ENCODE measurements around the gene ATP8B3.
A peak's percentile ranks its signal among the peaks of the same experiment; 100 is the strongest.

The ATP8B3 gene

DNA sequence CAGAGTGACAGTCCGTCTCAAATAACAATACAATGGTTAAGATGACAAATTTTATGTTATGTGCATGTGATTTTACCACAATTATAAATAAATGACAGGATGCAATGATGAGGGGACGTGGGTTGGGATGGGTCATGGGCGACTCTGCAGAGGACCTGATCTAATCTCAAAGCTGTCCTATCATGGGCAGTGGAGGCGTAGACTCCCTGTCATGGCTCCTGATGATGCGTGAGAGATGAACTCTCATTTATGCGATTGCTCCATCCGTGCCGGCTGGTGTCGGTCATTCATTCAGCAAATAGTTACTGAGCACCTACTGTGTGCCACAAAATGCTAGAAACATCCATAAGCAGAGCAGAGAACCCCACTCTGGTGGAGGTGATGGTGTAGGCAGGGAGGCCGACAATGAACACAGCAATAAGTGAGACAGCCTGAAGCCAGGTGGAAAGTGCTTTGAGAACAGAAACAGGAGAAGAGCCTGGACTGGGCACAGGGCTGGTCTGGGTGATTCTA is 37.9 kb upstream of the ATP8B3 start:
- no peak for FAIRE-seq

DNA sequence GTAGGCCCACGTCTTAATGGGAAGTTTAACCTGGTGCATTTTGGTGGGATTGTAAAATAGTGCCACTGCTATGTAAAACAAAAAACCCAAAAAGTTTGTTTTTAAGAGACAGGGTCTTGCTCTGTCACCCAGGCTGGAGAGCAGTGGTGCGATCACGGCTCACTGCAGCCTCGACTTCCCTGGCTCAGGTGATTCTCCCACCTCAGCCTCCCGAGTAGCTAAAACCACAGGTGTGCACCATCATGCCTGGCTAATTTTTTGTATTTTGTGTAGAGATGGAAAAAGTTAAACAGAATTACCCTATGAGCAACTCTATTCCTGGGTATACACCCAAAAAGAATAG is 37.0 kb upstream of the ATP8B3 start:
- no peak for FAIRE-seq

DNA sequence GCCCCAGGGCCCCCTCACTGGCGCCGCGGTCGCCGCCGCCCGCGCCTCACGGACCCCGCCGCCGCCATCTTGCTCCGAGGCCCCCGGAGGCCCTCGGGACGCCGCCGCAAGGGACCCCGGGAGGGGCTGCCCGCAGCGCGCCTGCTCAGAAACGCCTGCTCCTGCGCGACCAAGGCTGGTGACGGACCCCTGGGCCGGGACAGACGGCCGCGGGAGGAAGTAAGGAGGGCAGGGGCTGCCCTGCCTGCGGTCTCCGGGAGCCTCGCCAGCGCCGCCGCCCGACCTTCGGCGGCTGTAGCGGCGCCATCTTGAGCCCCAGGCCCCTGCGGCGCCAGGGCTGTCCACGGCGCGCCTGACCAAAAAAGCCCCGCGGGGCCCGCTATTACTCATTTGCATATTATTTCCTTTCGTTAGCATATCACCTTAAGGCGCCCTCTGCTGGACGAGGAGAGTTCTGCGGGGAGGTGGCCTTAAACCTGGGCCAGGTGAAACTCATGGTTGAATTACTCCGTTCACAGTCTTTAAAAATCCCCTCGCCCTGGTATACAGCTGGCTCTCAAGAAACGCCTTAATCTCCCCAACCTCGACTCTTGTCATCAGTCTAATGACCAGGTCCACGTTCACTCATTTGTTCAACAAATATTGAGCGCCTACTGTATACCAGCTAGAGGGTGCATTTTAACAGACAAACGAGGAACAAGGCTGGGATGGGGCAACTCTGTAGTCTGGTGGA is 36.5 kb upstream of the ATP8B3 start, which contains the start of gene REXO1:
Gene REXO1 (minus strand): TSS at position 85 of the 733 bp plus-strand sequence. CDS start 125 bp downstream, outside the sequence.
- FAIRE-seq: peak; percentile 97

DNA sequence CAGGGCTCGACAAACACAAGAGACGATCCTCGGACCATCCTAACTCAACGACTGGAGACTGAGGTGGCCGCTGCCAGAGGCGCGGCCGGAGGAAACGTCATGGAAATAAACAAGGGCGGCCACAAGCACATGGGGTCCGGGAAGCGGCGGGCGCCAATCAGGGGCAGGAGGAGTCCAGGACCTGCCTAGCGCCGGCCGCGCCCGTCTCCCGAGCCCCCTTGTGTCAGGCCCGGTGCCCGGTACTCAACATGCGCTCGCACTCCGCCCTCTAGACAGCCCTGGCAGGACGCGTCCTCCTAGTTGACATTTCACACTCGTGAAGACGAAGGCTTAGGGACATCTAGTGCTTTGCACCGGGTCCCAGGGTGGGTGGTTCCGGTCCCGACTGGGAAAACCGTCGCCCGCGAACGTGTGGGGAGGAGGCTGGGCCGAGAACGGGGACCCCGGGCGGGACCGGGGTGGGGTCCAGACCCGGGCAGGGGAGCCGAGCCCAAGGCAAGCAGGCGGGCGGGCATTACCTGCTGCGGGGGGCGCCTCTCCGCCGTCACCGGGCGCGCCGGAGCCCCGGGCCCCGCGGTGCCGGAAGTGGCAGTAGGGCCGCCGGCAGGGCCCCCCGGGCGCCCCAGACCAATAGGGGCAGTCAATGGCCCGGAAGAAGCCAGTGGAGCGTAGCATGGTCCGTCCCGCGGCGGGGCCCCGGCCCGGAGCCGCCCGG is 35.8 kb upstream of the ATP8B3 start:
- FAIRE-seq: no peak

DNA sequence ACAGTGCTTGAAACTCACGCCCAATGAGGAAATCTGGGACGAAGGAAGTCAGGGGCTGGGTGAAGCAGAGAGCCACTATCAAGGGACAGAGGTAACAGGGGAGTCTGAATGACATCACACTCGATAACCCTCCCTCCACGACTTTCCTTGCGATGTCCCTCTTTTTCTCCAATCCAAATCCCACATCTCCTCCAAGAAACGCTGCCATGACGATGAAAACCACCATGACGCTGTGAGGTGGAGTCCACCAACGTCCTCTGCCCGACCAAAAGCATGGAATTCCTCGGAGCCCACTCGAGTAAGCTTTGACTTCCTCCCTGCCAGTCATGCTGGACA is 35.2 kb upstream of the ATP8B3 start:
- FAIRE-seq: no peak

DNA sequence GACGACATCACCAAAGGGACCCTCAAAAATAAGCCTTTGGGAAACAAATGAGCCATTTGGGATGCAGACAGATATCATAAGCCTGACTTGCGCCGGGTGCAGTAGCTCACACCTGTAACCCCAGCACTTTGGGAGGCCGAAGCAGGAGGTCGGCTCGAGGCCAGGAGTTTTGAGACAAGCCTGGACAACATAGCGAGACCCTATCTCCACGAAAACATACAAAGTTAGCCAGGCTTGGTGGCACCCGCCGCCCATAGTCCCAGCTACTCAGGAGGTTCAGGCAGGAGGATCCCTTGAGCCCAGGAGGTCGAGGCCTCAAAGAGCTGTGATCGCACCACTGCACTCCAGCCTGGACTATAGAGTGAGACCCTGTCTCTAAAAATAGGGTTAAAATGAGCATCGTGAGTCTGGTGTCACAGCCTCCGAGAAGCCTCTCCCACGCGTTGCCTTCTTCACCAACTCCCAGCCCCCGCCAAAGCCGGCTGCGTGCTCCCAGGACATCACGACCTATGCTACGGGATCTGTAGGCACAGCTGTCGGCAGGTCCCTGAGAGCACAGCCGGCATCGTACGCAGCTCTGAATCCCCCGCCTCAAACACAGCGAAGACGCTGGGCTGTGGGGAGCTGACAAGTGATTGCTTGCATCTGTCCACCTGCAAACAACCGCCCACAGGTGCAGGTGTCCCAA is 34.6 kb upstream of the ATP8B3 start:
- FAIRE-seq: no peak

DNA sequence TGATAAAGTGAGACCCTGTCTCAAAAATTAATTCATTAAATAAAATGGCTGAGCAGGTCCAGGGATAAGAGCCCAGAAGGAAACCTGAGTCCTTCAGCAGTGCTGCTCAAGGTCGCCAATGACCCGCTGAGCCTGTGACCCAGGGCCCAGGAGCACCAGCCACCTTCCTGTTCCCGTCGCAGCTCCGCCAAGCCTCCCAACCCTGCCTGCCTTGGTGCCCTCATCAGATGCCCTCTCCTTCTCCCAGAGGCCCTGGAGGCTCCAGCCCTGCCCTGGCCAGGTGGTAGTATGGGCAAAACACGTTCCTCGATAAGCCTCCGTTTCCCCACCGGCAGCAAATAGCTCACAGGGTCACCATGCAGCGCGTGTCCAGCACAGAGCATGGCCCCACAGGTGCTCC is 33.6 kb upstream of the ATP8B3 start:
- FAIRE-seq: no peak

DNA sequence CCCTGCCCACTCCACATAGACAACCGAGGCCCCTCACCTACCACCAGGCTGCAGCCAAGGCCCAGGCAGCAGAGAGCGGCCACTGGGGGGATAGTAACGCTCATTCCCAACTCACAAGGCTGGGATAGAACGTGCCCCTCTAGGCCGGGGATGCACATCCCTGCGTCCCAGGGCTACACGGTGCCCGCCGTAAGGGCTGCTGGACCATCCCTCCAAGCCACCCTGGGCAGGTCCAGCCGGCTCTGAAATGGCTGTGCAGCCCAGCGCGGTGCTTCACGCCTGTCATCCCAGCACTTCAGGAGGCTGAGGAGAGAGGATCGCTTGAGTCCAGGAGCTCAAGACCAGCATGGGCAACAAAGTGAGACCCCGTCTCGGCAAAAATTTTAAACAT is 33.0 kb upstream of the ATP8B3 start:
- FAIRE-seq: no peak

DNA sequence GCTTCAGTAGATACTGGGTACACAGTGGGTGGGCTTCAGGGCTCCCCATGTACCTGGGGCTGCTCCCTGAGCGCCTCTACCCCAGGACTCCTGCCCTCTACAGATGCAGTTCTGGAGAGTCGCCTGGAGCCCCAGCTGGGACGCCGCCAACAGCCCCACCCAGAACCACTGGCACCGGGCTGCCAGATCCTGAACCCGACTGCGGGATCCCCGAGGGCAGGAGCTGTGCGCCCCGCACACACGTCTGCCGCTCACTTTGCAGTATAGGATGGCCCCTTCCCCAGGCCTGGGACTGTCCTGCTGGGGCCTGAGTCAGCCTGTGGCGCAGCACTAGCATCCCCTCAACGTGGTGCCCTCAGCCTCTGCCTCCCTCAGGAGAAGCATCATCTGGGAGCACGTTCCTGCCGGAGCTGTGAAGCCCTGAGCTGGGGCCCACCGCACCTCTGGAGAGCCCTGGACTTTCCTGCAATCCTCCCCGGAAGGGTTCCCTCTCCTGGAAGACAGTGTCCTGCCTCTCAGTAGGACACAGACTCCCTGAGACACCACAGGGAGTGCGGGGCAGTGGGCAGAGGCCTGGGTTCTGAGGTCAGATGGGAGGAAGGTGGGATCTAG is 32.5 kb upstream of the ATP8B3 start:
- no peak for FAIRE-seq

DNA sequence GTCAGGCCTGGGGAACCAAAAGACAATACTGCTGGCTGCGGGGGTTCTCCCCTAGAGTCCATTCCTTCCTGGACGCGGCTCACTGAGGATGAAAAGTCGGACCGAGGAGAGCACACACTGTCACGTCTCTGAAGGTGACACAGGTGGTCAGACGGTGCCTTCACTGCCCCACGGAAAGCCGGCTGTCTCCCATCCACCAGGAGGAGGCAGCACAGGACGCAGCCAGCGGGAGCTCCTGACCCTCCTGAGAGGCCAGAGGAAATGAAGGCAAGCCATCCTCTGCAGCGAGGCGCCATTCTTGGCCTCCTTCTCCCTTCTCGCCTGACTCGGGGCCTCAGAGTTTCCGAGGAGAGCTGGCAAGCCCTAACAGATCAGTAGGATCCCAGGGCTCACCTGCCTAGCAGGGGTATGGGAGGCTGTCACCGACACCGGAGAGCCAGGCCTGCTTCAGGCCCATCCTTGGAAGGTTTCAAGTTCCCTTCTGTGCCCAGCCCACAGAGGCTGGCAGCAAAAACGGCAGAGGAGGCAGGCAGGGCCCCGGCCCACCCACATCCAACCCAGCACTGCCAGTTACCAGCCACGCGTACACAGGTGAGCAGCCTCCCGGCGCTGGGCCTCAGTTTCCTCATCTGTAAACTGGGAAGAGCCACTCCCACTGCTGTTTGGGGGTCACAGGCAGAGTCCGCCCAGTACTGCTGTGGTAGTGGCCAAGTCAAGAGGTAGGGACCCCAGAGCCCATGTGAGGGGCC is 31.7 kb upstream of the ATP8B3 start:
- no peak for FAIRE-seq

DNA sequence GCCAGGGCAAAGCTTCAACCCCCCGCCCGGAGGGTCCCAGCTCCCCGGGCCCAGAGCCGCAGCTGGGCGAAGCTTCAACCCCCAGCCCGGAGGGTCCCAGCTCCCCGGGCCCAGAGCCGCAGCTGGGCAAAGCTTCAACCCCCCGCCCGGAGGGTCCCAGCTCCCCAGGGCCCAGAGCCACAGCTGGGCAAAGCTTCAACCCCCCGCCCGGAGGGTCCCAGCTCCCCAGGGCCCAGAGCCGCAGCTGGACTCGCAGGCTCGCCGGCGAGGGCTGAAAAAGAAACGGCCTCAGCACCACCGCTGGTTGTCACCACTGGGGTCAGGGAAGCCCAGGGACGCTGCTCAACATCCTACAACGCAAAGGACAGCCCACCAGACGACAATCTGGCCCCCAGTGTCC is 31.0 kb upstream of the ATP8B3 start:
- no peak for FAIRE-seq

DNA sequence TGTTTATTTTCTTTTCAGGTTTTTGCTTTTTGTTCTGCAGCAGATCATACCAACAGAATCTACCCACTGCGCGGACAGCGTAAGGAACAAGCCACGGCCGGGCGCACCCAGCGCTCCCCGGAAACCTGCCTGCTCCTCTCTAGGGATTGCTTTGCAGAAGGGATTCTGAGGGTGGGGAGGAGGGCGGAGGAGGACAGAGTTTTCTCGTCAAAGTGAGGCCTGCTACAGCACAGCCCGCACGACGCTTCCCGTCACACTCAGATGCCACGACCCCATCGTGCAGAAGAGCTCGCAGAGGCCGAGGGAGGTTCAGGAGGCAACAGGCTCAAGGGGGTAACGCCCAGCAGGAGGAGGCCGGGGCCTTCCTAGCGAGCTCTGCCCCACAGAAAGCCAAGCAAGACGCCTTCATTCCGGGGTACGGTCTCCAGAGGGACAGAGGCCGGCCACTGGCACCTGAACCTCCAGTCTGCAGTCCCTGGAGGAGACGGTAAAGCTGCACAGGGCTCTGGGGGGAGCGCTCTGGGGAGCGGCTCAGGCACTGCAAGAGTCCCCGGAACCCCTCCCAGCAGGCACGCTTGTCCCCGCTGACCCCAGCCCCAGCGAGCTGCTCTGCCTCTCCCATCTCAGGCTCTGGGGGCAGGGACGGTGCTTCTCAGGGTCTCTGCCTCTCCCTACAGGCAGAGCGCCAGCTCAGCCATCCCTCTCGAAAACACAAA is 29.3 kb upstream of the ATP8B3 start:
- FAIRE-seq: no peak

DNA sequence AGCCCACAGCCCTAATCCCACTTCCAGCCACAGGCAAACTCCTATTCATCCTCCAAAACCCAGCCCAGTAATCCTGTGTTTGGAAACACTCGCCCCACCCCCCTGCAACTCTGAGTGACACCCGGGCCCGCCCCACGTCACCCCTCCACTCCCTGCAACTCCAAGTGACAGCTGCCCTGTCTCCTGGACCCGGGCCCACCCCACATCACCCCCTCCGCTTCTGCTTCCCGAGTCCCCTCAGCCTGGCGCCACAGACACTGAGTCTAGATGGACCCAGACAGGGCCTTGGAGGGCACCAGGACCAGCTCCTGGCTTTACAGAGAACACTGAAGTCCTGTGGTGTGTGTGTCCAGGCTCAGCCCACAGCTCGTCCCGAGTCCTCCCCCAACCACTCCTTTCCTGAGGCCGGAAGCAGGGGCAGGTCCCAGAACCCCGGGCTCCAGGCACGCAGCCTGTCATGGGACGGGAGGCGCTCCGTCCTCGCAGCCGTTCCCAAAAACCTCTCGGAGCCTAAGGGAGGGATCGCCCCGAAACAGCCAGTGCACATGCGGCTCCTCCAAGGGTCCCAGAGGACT is 28.6 kb upstream of the ATP8B3 start:
- no peak for FAIRE-seq

DNA sequence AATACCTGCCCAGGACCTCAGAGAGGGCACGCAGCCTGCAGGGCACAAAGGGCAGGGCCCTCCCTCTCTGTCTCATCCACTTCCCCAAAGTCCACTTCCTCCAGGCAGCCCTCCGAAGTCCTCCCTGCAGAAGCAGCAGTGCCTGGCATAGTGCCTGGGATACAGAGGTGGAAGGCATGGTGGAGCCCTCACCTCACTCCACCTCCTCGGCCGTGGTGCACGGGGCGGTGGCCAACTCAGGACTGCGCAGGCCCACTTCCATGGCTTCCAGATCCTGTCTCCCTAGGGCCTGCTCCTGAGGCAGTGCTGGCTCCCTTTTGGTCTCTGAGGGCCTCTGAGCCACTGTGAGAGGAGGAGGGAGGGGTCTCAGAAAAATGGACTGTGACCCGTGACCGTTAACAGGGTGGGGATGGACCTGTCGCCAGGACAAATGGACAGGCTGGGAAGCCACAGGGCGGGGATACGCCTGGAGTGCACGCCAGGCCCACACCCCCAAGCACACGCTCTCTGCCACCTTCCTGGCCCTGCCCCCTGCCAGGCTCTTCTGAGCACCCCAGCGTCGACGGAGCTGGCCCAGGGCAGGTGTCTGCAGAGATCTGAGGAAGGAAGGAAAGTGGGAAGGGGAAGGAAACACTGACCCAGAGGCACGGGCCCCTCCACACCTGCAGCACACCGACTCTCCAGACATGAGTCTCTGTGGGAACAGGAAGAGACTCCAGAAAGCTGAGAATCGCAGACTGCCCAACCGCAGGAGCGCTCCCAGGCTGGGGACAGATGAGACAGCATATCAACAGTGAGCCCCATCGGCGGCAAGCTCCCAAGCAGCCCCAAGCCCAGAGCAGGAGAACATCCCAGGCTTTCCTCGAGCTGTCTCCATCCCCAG is 27.8 kb upstream of the ATP8B3 start:
- no peak for FAIRE-seq

DNA sequence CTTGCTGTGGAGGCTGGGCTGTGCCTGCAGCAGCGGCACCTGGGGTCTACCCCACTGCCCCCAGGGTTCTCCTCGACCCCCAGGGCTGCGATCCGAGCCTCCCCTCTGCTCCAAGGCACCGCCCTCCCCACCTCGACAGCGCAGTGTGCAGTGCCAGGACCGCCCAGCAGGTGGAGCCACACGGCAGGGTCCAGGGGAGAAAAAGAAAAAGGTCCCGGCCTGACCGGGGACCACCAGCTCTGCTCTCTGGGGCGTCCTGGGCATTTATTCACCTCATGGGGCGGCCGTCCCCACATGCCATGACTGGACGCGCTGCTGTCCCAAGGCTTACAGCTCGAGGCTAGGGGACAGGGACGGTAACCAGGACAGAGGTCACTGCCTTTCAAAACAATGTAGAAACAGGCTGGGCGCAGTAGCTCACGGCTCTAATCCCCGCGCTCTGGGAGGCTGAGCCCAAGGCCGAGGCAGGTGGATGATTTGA is 25.6 kb upstream of the ATP8B3 start:
- no peak for FAIRE-seq

DNA sequence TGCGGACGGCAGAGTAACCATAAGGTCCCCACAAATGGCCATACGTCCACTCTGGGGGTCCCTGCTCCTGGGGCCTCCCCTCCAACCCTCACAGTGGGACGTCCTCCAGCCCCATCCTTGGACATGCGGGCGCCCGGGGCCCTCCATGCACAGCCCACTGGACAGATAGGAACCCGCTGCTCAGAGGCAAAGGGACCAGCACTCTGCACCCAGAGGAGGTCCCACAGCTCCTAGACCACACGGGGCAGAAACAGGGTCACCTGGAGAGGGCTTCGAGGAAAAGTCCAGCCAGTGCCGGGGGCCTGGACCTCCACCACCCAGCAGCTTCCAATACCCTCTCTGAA is 25.1 kb upstream of the ATP8B3 start:
- FAIRE-seq: no peak

DNA sequence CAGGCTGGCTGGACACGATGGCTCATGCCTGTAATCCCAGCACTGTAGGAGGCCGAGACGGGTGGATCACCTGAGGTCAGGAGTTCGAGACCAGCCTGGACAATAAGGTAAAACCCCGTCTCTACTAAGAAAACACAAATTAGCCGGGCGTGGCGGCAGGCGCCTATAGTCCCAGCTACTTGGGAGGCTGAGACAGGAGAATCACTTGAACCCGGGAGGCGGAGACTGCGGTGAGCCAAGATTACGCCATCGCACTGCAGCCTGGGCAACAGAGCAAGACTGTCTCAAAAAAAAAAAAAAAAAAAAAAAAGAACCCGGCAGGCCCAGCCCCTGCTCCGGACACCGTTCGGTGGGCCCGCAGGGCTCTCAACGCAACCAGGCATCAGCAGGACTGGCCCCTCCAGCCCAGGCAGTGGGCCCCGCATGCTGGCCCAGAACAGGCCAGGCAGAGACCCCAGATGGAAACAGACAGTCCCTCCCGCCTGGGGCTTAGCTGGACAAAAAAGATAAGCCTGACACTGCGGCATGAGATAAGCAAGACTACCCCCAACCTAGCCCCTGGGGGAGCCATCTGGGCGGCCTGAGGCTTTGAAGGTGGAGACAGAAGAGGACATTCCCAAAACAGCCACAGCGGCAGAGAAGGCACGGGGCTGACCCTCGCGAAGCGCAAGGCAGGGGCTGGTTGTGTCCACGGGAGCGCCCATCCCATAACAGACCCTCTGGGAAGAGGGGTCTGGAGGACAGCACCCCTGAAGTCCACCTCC is 24.6 kb upstream of the ATP8B3 start:
- FAIRE-seq: no peak

DNA sequence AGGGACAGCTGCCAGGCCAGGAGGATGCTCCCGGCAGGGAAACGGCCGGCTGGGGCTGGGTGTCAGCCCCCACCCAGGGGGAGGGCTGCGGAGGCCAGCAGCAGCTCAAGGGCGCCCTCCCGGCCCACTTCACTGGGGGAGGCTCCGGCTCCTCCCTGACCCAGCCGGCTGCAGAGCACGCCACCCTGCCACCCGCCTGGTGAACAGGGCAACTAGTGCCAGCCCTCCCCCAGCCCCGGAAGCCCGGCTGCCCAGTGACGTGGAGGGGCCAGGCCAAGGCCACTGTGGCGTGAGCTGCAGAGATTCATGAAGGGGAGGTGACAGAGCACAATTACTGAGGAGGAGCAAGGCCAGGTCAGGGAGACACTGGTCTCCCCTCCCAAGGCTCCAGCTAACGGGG is 21.5 kb upstream of the ATP8B3 start:
- FAIRE-seq: no peak

DNA sequence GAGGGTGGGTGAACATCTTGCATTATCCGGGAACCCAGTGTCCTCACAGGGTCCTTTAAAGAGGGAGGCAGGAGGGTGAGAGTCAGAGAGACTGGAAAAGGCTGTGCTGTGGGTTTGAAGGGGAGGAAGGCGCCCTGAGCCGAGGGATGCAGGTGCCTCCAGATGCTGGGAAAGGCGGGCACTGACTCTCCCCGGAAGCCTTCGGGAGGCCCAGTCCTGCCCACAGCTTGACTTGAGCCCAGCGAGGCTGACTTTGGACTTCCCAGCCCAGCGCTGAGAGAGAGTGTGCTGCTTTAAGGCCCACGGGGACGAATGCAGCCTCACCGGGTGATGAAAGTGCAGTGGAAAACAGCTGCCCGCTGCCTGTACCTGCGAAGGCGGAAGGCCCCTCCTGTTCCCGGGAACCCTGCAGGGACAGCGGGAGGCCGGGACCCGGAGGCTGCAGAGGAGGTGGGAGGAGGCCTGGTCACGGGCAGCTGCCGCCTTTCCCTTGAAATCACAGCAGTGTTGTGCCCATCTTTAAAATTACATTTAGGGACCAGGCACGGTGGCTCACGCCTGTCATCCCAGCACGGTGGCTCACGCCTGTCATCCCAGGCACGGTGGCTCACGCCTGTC is 20.1 kb upstream of the ATP8B3 start:
- no peak for FAIRE-seq

All from G401.6 (cell line).